ENCODE results near the gene BMPER.
A peak's percentile ranks its signal among the peaks of the same experiment; 100 is the strongest.
"Not testable (repeated sequence)": the region's sequence is repeated elsewhere in the genome, so short reads cannot be mapped to it uniquely, and the experiment has no call there.

Gene BMPER

GRCh38 chr7:34136698-34137097, 231.4 kb downstream of the BMPER start:
- DNase-seq (ENCODE audit: low spot score), result no peak

GRCh38 chr7:34137176-34137575, 231.8 kb downstream of the BMPER start:
- DNase-seq (ENCODE audit: low spot score), result no peak

- no peak for DNase-seq (ENCODE audit: low spot score)
These were observed 233.1 kb downstream of the BMPER start for GRCh38 chr7:34138483-34138882.

- no peak for DNase-seq (ENCODE audit: low spot score)
These were observed 233.7 kb downstream of the BMPER start for GRCh38 chr7:34139086-34139485.

- DNase-seq (ENCODE audit: low spot score), result no peak
These were observed 234.7 kb downstream of the BMPER start for GRCh38 chr7:34140066-34140465.

- peak; percentile 65 for DNase-seq (ENCODE audit: low spot score)
These were observed 238.1 kb downstream of the BMPER start for GRCh38 chr7:34143402-34143801.

GRCh38 chr7:34145603-34146002, 240.3 kb downstream of the BMPER start:
- DNase-seq (ENCODE audit: low spot score), result no peak

GRCh38 chr7:34153656-34154270, 248.4 kb downstream of the BMPER start:
- no peak for DNase-seq (ENCODE audit: low spot score)

- DNase-seq (ENCODE audit: low spot score), result peak; percentile 92
These were observed 250.0 kb downstream of the BMPER start for GRCh38 chr7:34155220-34155908.

GRCh38 chr7:34156336-34156735, 251.0 kb downstream of the BMPER start:
- DNase-seq (ENCODE audit: low spot score), result peak; percentile 53

- peak; percentile 5 for DNase-seq (ENCODE audit: low spot score)
These were observed 251.8 kb downstream of the BMPER start for GRCh38 chr7:34157137-34157536.

- no peak for DNase-seq (ENCODE audit: low spot score)
These were observed 253.2 kb downstream of the BMPER start for GRCh38 chr7:34158368-34159153.

- DNase-seq (ENCODE audit: low spot score), result peak; percentile 92
These were observed 255.0 kb downstream of the BMPER start for GRCh38 chr7:34160261-34160752.

- DNase-seq (ENCODE audit: low spot score), result no peak
These were observed 256.8 kb downstream of the BMPER start for GRCh38 chr7:34162027-34162565.

GRCh38 chr7:34162677-34163076, 257.3 kb downstream of the BMPER start:
- no peak for DNase-seq (ENCODE audit: low spot score)

GRCh38 chr7:34163956-34164355, 258.6 kb downstream of the BMPER start:
- no peak for DNase-seq (ENCODE audit: low spot score)

GRCh38 chr7:34165466-34165865, 260.1 kb downstream of the BMPER start:
- DNase-seq (ENCODE audit: low spot score), result peak; percentile 59

- peak; percentile 44 for DNase-seq (ENCODE audit: low spot score)
These were observed 260.7 kb downstream of the BMPER start for GRCh38 chr7:34165927-34166550.

GRCh38 chr7:34168013-34168412, 262.7 kb downstream of the BMPER start:
- no peak for DNase-seq (ENCODE audit: low spot score)

- not testable (repeated sequence) for DNase-seq (ENCODE audit: low spot score)
These were observed 269.6 kb downstream of the BMPER start for GRCh38 chr7:34174688-34175616.

GRCh38 chr7:34175837-34176236, 270.5 kb downstream of the BMPER start:
- DNase-seq (ENCODE audit: low spot score), result no peak

Data from AG08395 (cell line).